OCI-LY1 (cell line): ENCODE measurements around the gene IL1RAPL1.

Experiments
- H2AFZ ChIP-seq: fragments of 200-600 bp; sonication (generic), shearing (Covaris generic); 2 replicates; pipeline ENCODE4 v1.6.0; 2014; ENCODE audit warnings: antibody characterized with exemption, mild to moderate bottlenecking, low read length
- H3F3A ChIP-seq: fragments of 200-600 bp; sonication (generic), shearing (Covaris generic); 2 replicates; pipeline ENCODE4 v1.6.0; 2014; ENCODE audit warnings: mild to moderate bottlenecking, antibody characterized with exemption, low read length, moderate library complexity; ENCODE audit not compliant: insufficient read depth
- H3K27ac ChIP-seq: fragments of 200-600 bp; sonication (generic); 2 replicates; pipeline ENCODE4 v1.5.1; 2014; ENCODE audit warnings: low read length, mixed run types, mild to moderate bottlenecking, low read depth; ENCODE audit not compliant: poor library complexity, severe bottlenecking
- H3K27me3 ChIP-seq: fragments of 200-600 bp; sonication (generic); 2 replicates; pipeline ENCODE4 v1.6.0; 2014; ENCODE audit warnings: antibody characterized with exemption, mild to moderate bottlenecking, low read length, moderate library complexity; ENCODE audit not compliant: insufficient read depth
- H3K36me3 ChIP-seq: fragments of 200-600 bp; sonication (generic); 2 replicates; pipeline ENCODE4 v1.6.1; 2014; ENCODE audit warnings: mild to moderate bottlenecking, antibody characterized with exemption, low read length, moderate library complexity, mixed read lengths; ENCODE audit not compliant: insufficient read depth
- H3K4me1 ChIP-seq: fragments of 200-600 bp; sonication (generic); 2 replicates; pipeline ENCODE4 v1.5.1; 2014; ENCODE audit warnings: mild to moderate bottlenecking, low read length, moderate library complexity; ENCODE audit not compliant: insufficient read depth, severe bottlenecking
- H3K4me2 ChIP-seq: fragments of 200-600 bp; sonication (generic), shearing (Covaris generic); 2 replicates; pipeline ENCODE4 v1.6.1; 2014; ENCODE audit warnings: low read length
- H3K4me3 ChIP-seq: fragments of 200-600 bp; sonication (generic); 2 replicates; pipeline ENCODE4 v1.5.1; 2014; ENCODE audit warnings: low read length, low read depth, mild to moderate bottlenecking, mixed read lengths; ENCODE audit not compliant: poor library complexity, severe bottlenecking
- H3K79me2 ChIP-seq: fragments of 200-600 bp; shearing (Covaris generic); 2 replicates; pipeline ENCODE4 v1.6.1; 2016; ENCODE audit warnings: mixed run types, low read length, mixed read lengths; ENCODE audit not compliant: insufficient read depth
- H3K9ac ChIP-seq: fragments of 200-600 bp; sonication (generic), shearing (Covaris generic); 2 replicates; pipeline ENCODE4 v1.6.1; 2014; ENCODE audit warnings: mild to moderate bottlenecking, low read length, mixed read lengths
- H3K9me2 ChIP-seq: fragments of 200-600 bp; sonication (generic), shearing (Covaris generic); 2 replicates; pipeline ENCODE4 v1.6.1; 2014; ENCODE audit warnings: low read depth, mild to moderate bottlenecking, low read length, mixed read lengths
- H3K9me3 ChIP-seq: fragments of 200-600 bp; shearing (Covaris generic); 2 replicates; pipeline ENCODE4 v1.6.1; 2014; ENCODE audit warnings: low read length, mixed read lengths
- H4K20me1 ChIP-seq: fragments of 200-600 bp; sonication (generic), shearing (Covaris generic); 2 replicates; pipeline ENCODE4 v1.6.0; 2016; ENCODE audit warnings: mild to moderate bottlenecking, low read length; ENCODE audit not compliant: insufficient read depth
- EZH2 ChIP-seq: fragments of 200-600 bp; sonication (generic), shearing (Covaris generic); IDR thresholded peaks from 2 replicates; pipeline ENCODE4 v1.8.0; 2017; ENCODE audit warnings: borderline replicate concordance, mixed run types, mild to moderate bottlenecking, antibody characterized with exemption, low read length, moderate library complexity, mixed read lengths
- TF ChIP-seq, protein P1 (sequence below): fragments of 200-600 bp; sonication (generic), shearing (Covaris generic); IDR thresholded peaks from 2 replicates; pipeline ENCODE4 v1.5.1; 2017; ENCODE audit warnings: mild to moderate bottlenecking, antibody characterized with exemption, low read length, moderate library complexity, mixed read lengths

Gene IL1RAPL1

DNA sequence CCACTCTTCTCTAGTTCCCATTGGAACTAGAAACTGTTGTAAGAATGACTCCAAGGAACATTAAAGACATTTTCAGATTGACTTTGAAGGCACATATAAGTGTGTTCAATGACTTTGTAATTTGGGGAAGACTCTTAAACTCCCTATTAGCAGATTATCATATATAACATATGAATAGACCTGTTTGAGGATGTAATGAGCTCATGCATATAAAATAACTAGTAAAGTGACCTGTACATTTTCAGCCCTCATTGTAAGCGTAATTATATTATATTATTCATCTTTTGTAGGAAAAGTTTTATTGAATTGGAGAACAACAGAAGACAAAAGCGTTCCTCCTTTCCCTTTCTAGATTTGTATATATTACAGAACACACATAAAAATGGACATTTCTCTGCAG is 455.1 kb downstream of the IL1RAPL1 start:
- no peaks in the 10 kb centered on the region for H3K36me3 ChIP-seq
- no peak overlapping the region for H3K27ac ChIP-seq
- H3K9me3 ChIP-seq = no peaks in the 10 kb centered on the region
- no peaks in the 10 kb centered on the region for H3K4me1 ChIP-seq
- no peaks in the 10 kb centered on the region for H3K9me2 ChIP-seq
- no peaks in the 10 kb centered on the region for H3K27me3 ChIP-seq
- no peaks in the 10 kb centered on the region for H3F3A ChIP-seq
- TF ChIP-seq, protein P1, sequence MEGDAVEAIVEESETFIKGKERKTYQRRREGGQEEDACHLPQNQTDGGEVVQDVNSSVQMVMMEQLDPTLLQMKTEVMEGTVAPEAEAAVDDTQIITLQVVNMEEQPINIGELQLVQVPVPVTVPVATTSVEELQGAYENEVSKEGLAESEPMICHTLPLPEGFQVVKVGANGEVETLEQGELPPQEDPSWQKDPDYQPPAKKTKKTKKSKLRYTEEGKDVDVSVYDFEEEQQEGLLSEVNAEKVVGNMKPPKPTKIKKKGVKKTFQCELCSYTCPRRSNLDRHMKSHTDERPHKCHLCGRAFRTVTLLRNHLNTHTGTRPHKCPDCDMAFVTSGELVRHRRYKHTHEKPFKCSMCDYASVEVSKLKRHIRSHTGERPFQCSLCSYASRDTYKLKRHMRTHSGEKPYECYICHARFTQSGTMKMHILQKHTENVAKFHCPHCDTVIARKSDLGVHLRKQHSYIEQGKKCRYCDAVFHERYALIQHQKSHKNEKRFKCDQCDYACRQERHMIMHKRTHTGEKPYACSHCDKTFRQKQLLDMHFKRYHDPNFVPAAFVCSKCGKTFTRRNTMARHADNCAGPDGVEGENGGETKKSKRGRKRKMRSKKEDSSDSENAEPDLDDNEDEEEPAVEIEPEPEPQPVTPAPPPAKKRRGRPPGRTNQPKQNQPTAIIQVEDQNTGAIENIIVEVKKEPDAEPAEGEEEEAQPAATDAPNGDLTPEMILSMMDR = no peak
- no peak for TF ChIP-seq EZH2
- H4K20me1 ChIP-seq = no peaks in the 10 kb centered on the region
- H3K4me2 ChIP-seq = no peak overlapping the region
- H3K4me3 ChIP-seq = no peak overlapping the region
- no peak overlapping the region for H2AFZ ChIP-seq
- no peak overlapping the region for H3K9ac ChIP-seq
- no peaks in the 10 kb centered on the region for H3K79me2 ChIP-seq

DNA sequence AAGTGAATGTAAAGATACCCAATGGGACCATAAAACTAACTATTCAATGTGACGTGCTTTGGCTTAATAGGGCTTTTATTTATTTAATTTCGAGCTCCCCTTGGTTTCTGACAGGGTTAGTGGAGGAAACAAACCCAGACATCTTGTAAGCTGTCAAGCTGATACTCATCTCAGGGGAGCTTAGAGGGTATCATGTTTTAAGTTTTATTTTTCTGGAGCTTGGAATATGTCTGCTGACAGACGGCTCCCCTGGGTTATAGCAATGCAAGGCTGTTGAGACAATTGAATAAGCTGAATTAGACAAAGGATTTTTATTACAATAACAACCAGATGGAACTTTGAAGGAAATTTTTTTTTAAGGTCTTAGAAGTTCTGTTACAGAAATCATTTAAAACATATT is 456.5 kb downstream of the IL1RAPL1 start:
- Histone ChIP-seq H3F3A (no peaks in the 10 kb centered on the region), H3K27ac (no peak overlapping the region), H4K20me1 (no peaks in the 10 kb centered on the region), H3K4me2 (no peak overlapping the region), H3K9me2 (no peaks in the 10 kb centered on the region), H3K4me3 (no peak overlapping the region), H3K27me3 (no peaks in the 10 kb centered on the region), H3K4me1 (no peaks in the 10 kb centered on the region), H3K9ac (no peak overlapping the region), H3K9me3 (no peaks in the 10 kb centered on the region), H3K79me2 (no peaks in the 10 kb centered on the region), H3K36me3 (no peaks in the 10 kb centered on the region), H2AFZ (no peak overlapping the region)
- TF ChIP-seq, protein P1 = no peak
- TF ChIP-seq EZH2 = no peak

DNA sequence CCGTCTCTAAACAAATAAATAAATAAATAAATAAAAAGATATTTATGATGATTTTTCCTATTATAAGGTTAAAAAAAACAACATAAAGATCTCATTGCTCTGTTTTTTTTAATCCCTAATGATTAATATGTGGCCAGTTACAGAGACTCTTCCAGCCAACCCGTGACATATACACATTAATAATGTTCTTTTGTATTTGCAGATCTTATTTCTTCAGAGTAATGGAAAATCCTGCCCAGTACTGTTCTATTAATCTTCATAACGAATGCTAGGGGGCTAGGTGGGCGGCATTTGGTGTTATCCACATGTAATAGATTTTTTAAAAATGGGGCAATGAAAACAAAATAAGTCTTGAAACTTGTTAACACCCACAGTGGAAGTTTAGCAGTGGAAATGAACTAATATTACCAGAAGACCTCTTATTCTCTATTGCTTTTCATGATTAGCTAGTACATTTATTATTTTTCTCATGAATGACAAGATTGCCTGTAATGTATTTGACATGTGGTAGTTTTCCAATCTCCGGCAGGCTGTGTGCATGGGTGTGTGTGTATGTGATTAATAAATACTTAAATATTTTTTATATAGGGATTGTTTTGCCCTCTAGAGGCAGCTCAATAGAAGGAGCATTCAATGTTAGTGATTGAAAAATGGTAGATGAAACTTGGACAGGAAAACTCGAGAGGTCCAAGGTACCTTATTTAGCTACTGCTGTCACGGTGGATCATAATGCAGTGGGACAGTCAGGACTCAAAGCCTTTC is 457.4 kb downstream of the IL1RAPL1 start:
- Histone ChIP-seq H3F3A (no peaks in the 10 kb centered on the region), H3K9ac (no peak overlapping the region), H3K4me2 (no peak overlapping the region), H2AFZ (no peak overlapping the region), H3K79me2 (no peaks in the 10 kb centered on the region), H3K4me1 (no peaks in the 10 kb centered on the region), H3K36me3 (no peaks in the 10 kb centered on the region), H3K27ac (no peak overlapping the region), H3K27me3 (no peaks in the 10 kb centered on the region), H3K9me2 (no peaks in the 10 kb centered on the region), H4K20me1 (no peaks in the 10 kb centered on the region), H3K9me3 (no peaks in the 10 kb centered on the region), H3K4me3 (no peak overlapping the region)
- no peak for TF ChIP-seq EZH2
- TF ChIP-seq, protein P1 = no peak
